Activated CD8-positive, alpha-beta memory T cell treated with anti-CD3 and anti-CD28 coated beads for 4 hours (primary cell): ENCODE measurements around the gene ANTXRL.
A peak's percentile ranks its signal among the peaks of the same experiment; 100 is the strongest.
"Not testable (repeated sequence)": the region's sequence is repeated elsewhere in the genome, so short reads cannot be mapped to it uniquely, and the experiment has no call there.

ENCODE experiments used
- DNase-seq, 2 donors: peaks; one replicate each; pipeline ENCODE4 v3.0.0-alpha.2; 2020; ENCODE audit warnings: low read depth in 2 of 2

Gene ANTXRL

GRCh38 chr10:46273506-46274477 lies 13.0 kb upstream of the ANTXRL start:
- no peak for DNase-seq

- DNase-seq: no peak
Measured at GRCh38 chr10:46277840-46278239, 9.0 kb upstream of the ANTXRL start.

DNA sequence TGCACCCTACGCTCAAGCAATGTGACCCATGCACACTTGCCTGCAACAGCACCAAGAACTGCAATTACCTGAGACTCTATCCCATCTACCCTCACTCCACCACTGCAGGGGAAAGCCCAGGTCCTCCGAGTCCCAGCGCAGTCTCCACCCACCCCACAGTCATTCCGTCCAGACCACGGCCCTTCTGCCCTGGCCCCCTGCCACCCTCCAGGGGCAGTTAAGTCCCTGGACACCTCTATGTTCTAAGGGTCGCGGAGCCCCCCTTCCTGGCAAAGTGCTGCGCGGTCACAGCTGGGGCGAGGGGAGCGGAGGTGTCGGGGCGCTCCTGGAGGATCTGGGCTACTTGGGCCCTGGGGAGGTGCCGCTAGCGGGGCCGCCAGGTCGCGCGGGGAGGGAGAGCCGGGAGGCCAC lies 4.4 kb upstream of the ANTXRL start:
- DNase-seq: not testable (repeated sequence)

DNA sequence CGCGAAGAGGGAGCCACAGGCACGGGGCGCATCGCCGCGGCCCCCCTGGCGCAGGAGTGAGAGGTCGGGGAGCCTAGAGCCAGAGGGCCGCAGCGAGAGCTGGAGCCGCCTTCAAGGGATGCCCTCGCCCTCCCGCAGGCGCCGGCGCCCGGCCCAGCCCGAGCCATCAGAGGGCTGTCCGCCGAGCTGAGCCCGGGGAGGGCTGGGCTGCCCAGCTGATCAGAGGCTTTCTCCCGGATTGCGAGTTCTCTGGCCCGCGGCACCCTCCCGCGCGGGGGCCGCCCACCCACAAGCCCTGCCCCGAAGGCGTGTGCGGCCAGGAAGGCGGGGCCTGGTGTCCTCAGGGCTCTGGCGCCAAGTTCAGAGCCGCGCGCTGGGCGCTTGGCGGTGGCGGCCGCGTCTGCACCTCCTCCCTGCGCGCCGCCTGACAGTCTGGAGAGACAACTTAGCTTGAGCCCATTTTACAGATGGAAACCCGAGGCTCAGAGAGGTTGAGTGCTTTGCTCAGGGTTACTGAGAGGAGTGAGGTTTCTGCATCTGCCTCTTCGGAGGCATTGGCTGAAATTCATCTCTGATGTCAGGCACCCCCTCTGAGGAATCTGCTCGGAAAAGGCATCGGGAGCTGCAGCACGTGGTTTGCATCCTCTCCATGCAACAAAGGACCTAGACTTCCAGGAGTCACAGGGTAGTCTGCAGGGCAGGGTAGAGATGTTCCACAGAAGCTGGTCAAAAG lies 3.8 kb upstream of the ANTXRL start:
- DNase-seq: peak in 1 of 2 donors; percentile 22

GRCh38 chr10:46283580-46284285 lies 3.1 kb upstream of the ANTXRL start:
- DNase-seq: no peak

GRCh38 chr10:46284286-46285229 lies 2.2 kb upstream of the ANTXRL start:
- DNase-seq: peak; percentile 35 to 47

- no peak for DNase-seq
Measured at GRCh38 chr10:46285300-46285699, 1.5 kb upstream of the ANTXRL start.

- no peak for DNase-seq
Measured at GRCh38 chr10:46285966-46286620, 704 bp upstream of the ANTXRL start.

GRCh38 chr10:46287846-46288477 lies 1.2 kb downstream of the ANTXRL start:
- no peak for DNase-seq

- no peak for DNase-seq
Measured at GRCh38 chr10:46288601-46289206, 1.9 kb downstream of the ANTXRL start.

- no peak for DNase-seq
Measured at GRCh38 chr10:46289209-46289810, 2.5 kb downstream of the ANTXRL start.

- DNase-seq: no peak
Measured at GRCh38 chr10:46290101-46290886, 3.5 kb downstream of the ANTXRL start.

- no peak for DNase-seq
Measured at GRCh38 chr10:46291817-46292572, 5.2 kb downstream of the ANTXRL start.

- DNase-seq: no peak
Measured at GRCh38 chr10:46292573-46293023, 5.8 kb downstream of the ANTXRL start.

GRCh38 chr10:46293228-46293627 lies 6.4 kb downstream of the ANTXRL start:
- no peak for DNase-seq

- DNase-seq: no peak
Measured at GRCh38 chr10:46293832-46294640, 7.2 kb downstream of the ANTXRL start.
